Activated CD8-positive, alpha-beta memory T cell treated with anti-CD3 and anti-CD28 coated beads for 1 hour (primary cell): ENCODE results near the gene IGF1R.
"Not testable (repeated sequence)": the region's sequence is repeated elsewhere in the genome, so short reads cannot be mapped to it uniquely, and the experiment has no call there.

Experiments
- DNase-seq, 2 donors: peaks; one replicate each; pipeline ENCODE4 v3.0.0-alpha.2; 2020; ENCODE audit warnings: low read depth in 1 of 2; ENCODE audit errors: extremely low read depth in 1 of 2

The IGF1R gene

GRCh38 chr15:98647774-98648653, at the start of gene IGF1R:
Gene IGF1R (plus strand): TSS chr15:98648539. CDS start chr15:98649582, 1,043 bp downstream.
- peak; percentile 55 to 75 for DNase-seq

- DNase-seq = no peak
These were observed 48.2 kb upstream of the IGF1R start for GRCh38 chr15:98599909-98600691.

GRCh38 chr15:98604983-98605382, 43.4 kb upstream of the IGF1R start:
- no peak for DNase-seq

GRCh38 chr15:98609144-98609852, 39.0 kb upstream of the IGF1R start:
- no peak for DNase-seq

GRCh38 chr15:98610991-98611390, 37.3 kb upstream of the IGF1R start:
- no peak for DNase-seq

GRCh38 chr15:98611808-98612207, 36.5 kb upstream of the IGF1R start:
- DNase-seq = no peak

- DNase-seq = no peak
These were observed 35.7 kb upstream of the IGF1R start for GRCh38 chr15:98612490-98613110.

- DNase-seq = no peak
These were observed 33.7 kb upstream of the IGF1R start for GRCh38 chr15:98614681-98615080.

GRCh38 chr15:98616397-98616796, 31.9 kb upstream of the IGF1R start:
- DNase-seq = no peak

GRCh38 chr15:98617328-98617980, 30.9 kb upstream of the IGF1R start:
- DNase-seq = no peak

- not testable (repeated sequence) for DNase-seq
These were observed 29.8 kb upstream of the IGF1R start for GRCh38 chr15:98618576-98618975.

- DNase-seq = no peak
These were observed 28.3 kb upstream of the IGF1R start for GRCh38 chr15:98620020-98620419.

- no peak for DNase-seq
These were observed 27.3 kb upstream of the IGF1R start for GRCh38 chr15:98621021-98621420.

- DNase-seq = no peak
These were observed 22.7 kb upstream of the IGF1R start for GRCh38 chr15:98625614-98626013.

- DNase-seq = no peak
These were observed 22.2 kb upstream of the IGF1R start for GRCh38 chr15:98626153-98626552.

GRCh38 chr15:98628216-98628615, 20.1 kb upstream of the IGF1R start:
- no peak for DNase-seq

GRCh38 chr15:98635848-98636247, 12.5 kb upstream of the IGF1R start:
- DNase-seq = no peak

GRCh38 chr15:98643115-98643514, 5.2 kb upstream of the IGF1R start:
- no peak for DNase-seq

- DNase-seq = no peak
These were observed 1.8 kb upstream of the IGF1R start for GRCh38 chr15:98646546-98647025.
